C4-2B (cell line): Measurements from ENCODE around the gene EHBP1.

Experiments
- H3K27ac ChIP-seq: fragments of 450-650 bp; 2 replicates; pipeline ENCODE4 v1.5.1; 2017
- CTCF ChIP-seq: fragments of 450-650 bp; conservative IDR thresholded peaks from 2 replicates; pipeline ENCODE4 v1.5.1; 2017; ENCODE audit warnings: mild to moderate bottlenecking
- ZFX ChIP-seq: fragments of 450-650 bp; IDR thresholded peaks from 2 replicates; pipeline ENCODE4 v1.6.1; 2017

EHBP1 gene

GRCh38 chr2:62894966-62895631, 189.6 kb downstream of the EHBP1 start:
- no peak overlapping the region for H3K27ac ChIP-seq
- TF ChIP-seq CTCF (no peak), ZFX (no peak)

- TF ChIP-seq ZFX: no peak
- TF ChIP-seq CTCF: no peak
- H3K27ac ChIP-seq: no peak overlapping the region
Observed at GRCh38 chr2:62895632-62896009, 190.1 kb downstream of the EHBP1 start.

- H3K27ac ChIP-seq: no peak overlapping the region
- TF ChIP-seq ZFX (no peak), CTCF (no peak)
Observed at GRCh38 chr2:62897187-62897827, 191.8 kb downstream of the EHBP1 start.

- no peak overlapping the region for H3K27ac ChIP-seq
- TF ChIP-seq CTCF (no peak), ZFX (no peak)
Observed at GRCh38 chr2:62904344-62904743, 198.8 kb downstream of the EHBP1 start.

GRCh38 chr2:62908145-62908544, 202.6 kb downstream of the EHBP1 start:
- H3K27ac ChIP-seq: no peak overlapping the region
- no peak for TF ChIP-seq CTCF
- TF ChIP-seq ZFX: no peak

- no peak overlapping the region for H3K27ac ChIP-seq
- TF ChIP-seq ZFX: no peak
- TF ChIP-seq CTCF: no peak
Observed at GRCh38 chr2:62913311-62913710, 207.8 kb downstream of the EHBP1 start.

GRCh38 chr2:62919041-62919440, 213.5 kb downstream of the EHBP1 start:
- TF ChIP-seq ZFX (no peak), CTCF (no peak)
- H3K27ac ChIP-seq: no peak overlapping the region
